HepG2 (cell line): ENCODE data around the gene SHISA6. TPM values are rescaled to one million over a fixed set of nuclear protein-coding genes. Genes with fewer than 3 reads are reported as not detected.

Experiments
- ATAC-seq: fragments of 200-7000 bp; cut with Tn5 transposase; 3 replicates; pipeline ENCODE4 v1.9.1; 2020; ENCODE audit warnings: mild to moderate bottlenecking, moderate library complexity
- BruUV-seq: library from RNA; stranded (reverse); fragments of 400-500 nt; replicated peaks from 2 replicates; lab custom pipeline; 2021; lab: Mats Ljungman, UMichigan
- CTCF ChIA-PET: fragments of 300-600 bp; formaldehyde crosslinking; extraction: SDS; loops from one replicate; lab custom pipeline; 2021; ENCODE audit warnings: low total read pairs, inconsistent platforms, low intra/inter-chr PET ratio; lab: Yijun Ruan, JAX
- POLR2A ChIA-PET: fragments of 350-600 bp; sonication (Branson Sonifier 250); formaldehyde crosslinking; loops from one replicate; lab custom pipeline; 2020; ENCODE audit warnings: antibody characterized with exemption, inconsistent platforms; lab: Yijun Ruan, JAX
- DNase-seq: peaks from one replicate; pipeline ENCODE4 v3.0.0-alpha.2; 2015; ENCODE audit warnings: low spot score
- FAIRE-seq: peaks from 3 replicates; lab custom pipeline; 2011; peaks lifted over from hg19 to GRCh38; lab: Jason Lieb, UNC
- H2AFZ ChIP-seq: one replicate; pipeline ENCODE4 v1.6.1; 2011; ENCODE audit warnings: low read length, inconsistent platforms
- H3K27ac ChIP-seq: fragments of 300-600 bp; 3 replicates; pipeline ENCODE4 v1.8.0; 2011; ENCODE audit warnings: mixed run types, mild to moderate bottlenecking, mixed read lengths, low read length, inconsistent platforms; ENCODE audit not compliant: insufficient read depth; ENCODE audit errors: extremely low read length
- H3K27me3 ChIP-seq, 2 experiments: fragments of 200-600 bp in 1 of 2; 2 replicates in 1 of 2; 3 replicates in 1 of 2; pipeline versions ENCODE4 v1.6.0 to v1.8.0; 2011; ENCODE audit warnings: low read length in 2 of 2, mild to moderate bottlenecking in 2 of 2, moderate library complexity in 2 of 2, inconsistent platforms in 1 of 2; ENCODE audit not compliant: insufficient read depth in 2 of 2, control insufficient read depth in 1 of 2
- H3K36me3 ChIP-seq, 2 experiments: fragments of 200-600 bp in 1 of 2; replicated peaks in 1 of 2; 2 replicates in 1 of 2; 3 replicates in 1 of 2; pipeline versions ENCODE4 v1.5.1 to v1.8.0; 2011; ENCODE audit warnings: low read length in 2 of 2, inconsistent platforms in 1 of 2; ENCODE audit not compliant: insufficient read depth in 2 of 2, control insufficient read depth in 1 of 2
- H3K4me1 ChIP-seq: 2 replicates; pipeline ENCODE4 v1.5.1; 2012; ENCODE audit warnings: low read length, inconsistent platforms; ENCODE audit not compliant: insufficient read depth
- H3K4me2 ChIP-seq: 2 replicates; pipeline ENCODE4 v1.6.0; 2011; ENCODE audit warnings: low read depth, low read length, inconsistent platforms
- H3K4me3 ChIP-seq, 3 experiments: fragments of 200-600 bp in 1 of 3; sonication (generic), shearing (Covaris generic) in 1 of 3; replicated peaks in 1 of 3; 2 replicates each; pipeline ENCODE4 v1.5.1; 2011 to 2016; ENCODE audit warnings: low read length in 3 of 3, inconsistent platforms in 2 of 3, low read depth in 2 of 3, mild to moderate bottlenecking in 2 of 3, control low read depth in 1 of 3, mixed read lengths in 1 of 3; ENCODE audit not compliant: insufficient read depth in 1 of 3
- H3K79me2 ChIP-seq: one replicate; pipeline ENCODE4 v1.6.1; 2011; ENCODE audit warnings: low read length, inconsistent platforms; ENCODE audit not compliant: insufficient read depth
- H3K9ac ChIP-seq: 2 replicates; pipeline ENCODE4 v1.6.0; 2011; ENCODE audit warnings: mild to moderate bottlenecking, low read depth, low read length, inconsistent platforms; ENCODE audit not compliant: insufficient read depth
- H3K9me3 ChIP-seq: 2 replicates; pipeline ENCODE4 v1.5.1; 2012; ENCODE audit warnings: mild to moderate bottlenecking, low read length
- H4K20me1 ChIP-seq: 2 replicates; pipeline ENCODE4 v1.6.0; 2011; ENCODE audit warnings: inconsistent platforms, mild to moderate bottlenecking, low read length, moderate library complexity; ENCODE audit not compliant: insufficient read depth
- ATF5 ChIP-seq: sonication (generic); formaldehyde crosslinking; IDR thresholded peaks from 2 replicates; pipeline ENCODE4 v1.4.0; 2020; ENCODE audit warnings: mild to moderate bottlenecking, low read depth, missing genetic modification reagents
- CBX5 ChIP-seq: sonication (generic); formaldehyde crosslinking; IDR thresholded peaks from 2 replicates; pipeline ENCODE4 v1.4.0; 2020; ENCODE audit warnings: missing genetic modification reagents, borderline replicate concordance
- CHCHD3 ChIP-seq: sonication (generic); formaldehyde crosslinking; IDR thresholded peaks from 2 replicates; pipeline ENCODE4 v1.8.0; 2022; ENCODE audit warnings: mild to moderate bottlenecking, missing genetic modification reagents, moderate library complexity
- MAFF ChIP-seq: IDR thresholded peaks from 2 replicates; pipeline ENCODE4 v1.6.1; 2011; ENCODE audit warnings: low read depth, low read length, improper control_type of control experiment
- NR2F2 ChIP-seq: IDR thresholded peaks from 2 replicates; pipeline ENCODE4 v1.6.1; 2012; ENCODE audit warnings: low read depth, inconsistent platforms, borderline replicate concordance
- SALL1 ChIP-seq: sonication (generic); formaldehyde crosslinking; IDR thresholded peaks from 2 replicates; pipeline ENCODE4 v1.8.0; 2022; ENCODE audit warnings: mild to moderate bottlenecking, missing genetic modification reagents
- SKI ChIP-seq: fragments of 450-650 bp; IDR thresholded peaks from one replicate; pipeline ENCODE4 v1.6.1; 2018; ENCODE audit warnings: mild to moderate bottlenecking; ENCODE audit not compliant: partially characterized antibody
- ZFP36L1 ChIP-seq: sonication (generic); formaldehyde crosslinking; IDR thresholded peaks from 2 replicates; pipeline ENCODE4 v1.8.0; 2022; ENCODE audit warnings: mild to moderate bottlenecking, missing genetic modification reagents, moderate library complexity
- ZNF138 ChIP-seq: sonication (generic); formaldehyde crosslinking; IDR thresholded peaks from 2 replicates; pipeline ENCODE4 v1.5.0; 2020; ENCODE audit warnings: mild to moderate bottlenecking, low read depth, missing genetic modification reagents
- ZNF687 ChIP-seq: sonication (generic); formaldehyde crosslinking; IDR thresholded peaks from 2 replicates; pipeline ENCODE4 v1.5.1; 2020; ENCODE audit warnings: mild to moderate bottlenecking, missing genetic modification reagents, moderate library complexity
- ZNF740 ChIP-seq: sonication (generic); formaldehyde crosslinking; IDR thresholded peaks from 2 replicates; pipeline ENCODE4 v1.4.0; 2020; ENCODE audit warnings: missing genetic modification reagents
- ZNF75D ChIP-seq: sonication (generic); formaldehyde crosslinking; IDR thresholded peaks from 2 replicates; pipeline ENCODE4 v1.8.1; 2023; ENCODE audit warnings: missing genetic modification reagents, mild to moderate bottlenecking, borderline replicate concordance
- WGBS: methylation state at CpG from one replicate; pipeline ENCODE4 v1.1.6; 2017; ENCODE audit warnings: low lambda C conversion rate; 5-methylcytosine and 5-hydroxymethylcytosine counted together
- in situ Hi-C: cut with HindIII; loops from 2 replicates; pipeline ENCODE4 v1.10.0; 2017; ENCODE audit warnings: low pct_unique_long_range_greater_than_20kb; ENCODE audit not compliant: extremely low pct_ligation_motif_present
- intact Hi-C: fragments of 100-400 bp; cut with micrococcal nuclease; formaldehyde crosslinking; loops from one replicate; pipeline ENCODE4 v1.10.0; 2022; ENCODE audit not compliant: unreplicated experiment
- polyA plus RNA-seq, 8 experiments: library from polyadenylated mRNA; depleted of rRNA in 3 of 8; stranded (reverse) in 7 of 8; unstranded in 1 of 8; fragments of >200 nt; fragmentation: Illumina TruSeq in 4 of 8; extraction: Trizol in 4 of 8; gene quantifications; 2 replicates each; pipeline versions ENCODE4 v1.2.1 to v1.2.3, GENCODE V29; 2011 to 2016; ENCODE audit warnings: low read depth in 4 of 8, missing spikeins in 1 of 8, mixed read lengths in 1 of 8; ENCODE audit not compliant: insufficient read depth in 1 of 8
- total RNA-seq, 5 experiments: library from RNA; depleted of rRNA; stranded (reverse); fragments of >200 nt; fragmentation: Illumina TruSeq; extraction: Trizol; gene quantifications; 2 replicates each; pipeline ENCODE4 v1.2.3, GENCODE V29; 2016; ENCODE audit warnings: low read depth in 1 of 5

The SHISA6 gene
- total and polyA plus RNA-seq, 2 of the 13 experiments (the other 11 are each of a cell fraction or from before 2014, with no cell fraction given): not detected

GRCh38 chr17:11308531-11308930 is 67.5 kb downstream of the SHISA6 start:
- ChIA-PET CTCF (no interaction called here), POLR2A (no interaction called here)
- Histone ChIP-seq H3K9me3 (no peaks in the 10 kb centered on the region), H4K20me1 (no peaks in the 10 kb centered on the region), H3K36me3 (no peaks in the 10 kb centered on the region), H3K27ac (no peak overlapping the region), H3K79me2 (no peaks in the 10 kb centered on the region), H3K4me1 (no peaks in the 10 kb centered on the region), H3K9ac (no peak overlapping the region), H3K27me3 (no peaks in the 10 kb centered on the region; a peak in 1 of 5 replicates), H3K4me3 (no peak overlapping the region), H3K4me2 (no peak overlapping the region), H2AFZ (no peak overlapping the region)
- no peak for DNase-seq
- in situ Hi-C loops (no loop called here), intact Hi-C loops (no loop called here)
- WGBS: 33% methylated on average over 7 of the region's 7 CpGs
- FAIRE-seq: no peak
- TF ChIP-seq ZNF687 (no peak), ZNF138 (CRISPR knock-in tag) (no peak), CHCHD3 (CRISPR knock-in tag) (no peak), MAFF (no peak), NR2F2 (no peak), ZNF740 (CRISPR knock-in tag) (no peak), CBX5 (CRISPR knock-in tag) (no peak), ZNF75D (CRISPR knock-in tag) (no peak), SALL1 (CRISPR knock-in tag) (no peak), ZFP36L1 (CRISPR knock-in tag) (no peak), ATF5 (no peak), SKI (no peak)
- no TSS peak for BruUV-seq
- no peak for ATAC-seq
